GM10266 (cell line): ENCODE results near the gene GALNT7.

ENCODE experiments used
- DNase-seq: peaks from one replicate; pipeline ENCODE4 v3.0.0; 2012; ENCODE audit errors: extremely low spot score
- CTCF ChIP-seq: IDR thresholded peaks from 2 replicates; pipeline ENCODE4 v1.5.1; 2012; ENCODE audit warnings: mild to moderate bottlenecking, low read depth; ENCODE audit not compliant: control insufficient read depth, insufficient read depth; ENCODE audit errors: missing control alignments

The GALNT7 gene

GRCh38 chr4:173165706-173166105 is 2.9 kb upstream of the GALNT7 start:
- DNase-seq: no peak
- TF ChIP-seq CTCF: no peak

GRCh38 chr4:173166491-173166890 is 2.1 kb upstream of the GALNT7 start:
- no peak for TF ChIP-seq CTCF
- no peak for DNase-seq

GRCh38 chr4:173167758-173168395 is 734 bp upstream of the GALNT7 start:
- no peak for TF ChIP-seq CTCF
- peak; percentile 47 for DNase-seq

- no peak for TF ChIP-seq CTCF
- DNase-seq: no peak
Measured at GRCh38 chr4:173169178-173169427, 492 bp downstream of the GALNT7 start.

GRCh38 chr4:173169428-173170181 is 994 bp downstream of the GALNT7 start:
- peak; percentile 95 for DNase-seq
- no peak for TF ChIP-seq CTCF

- no peak for DNase-seq
- TF ChIP-seq CTCF: no peak
Measured at GRCh38 chr4:173170182-173170778, 1.7 kb downstream of the GALNT7 start.

GRCh38 chr4:173171098-173171497 is 2.5 kb downstream of the GALNT7 start:
- no peak for DNase-seq
- TF ChIP-seq CTCF: no peak
